Non-pigmented ciliary epithelial cell (primary cell): ENCODE measurements around the gene AGFG1.
"Not testable (repeated sequence)": the region's sequence is repeated elsewhere in the genome, so short reads cannot be mapped to it uniquely, and the experiment has no call there.

Source experiments
- DNase-seq: peaks from one replicate; pipeline ENCODE4 v3.0.0-alpha.2; 2010; ENCODE audit warnings: low read depth

Gene AGFG1

GRCh38 chr2:227499627-227500300 lies 27.8 kb downstream of the AGFG1 start:
- DNase-seq: no peak

- no peak for DNase-seq
Observed at GRCh38 chr2:227500301-227500630, 28.3 kb downstream of the AGFG1 start.

GRCh38 chr2:227503433-227504406 lies 31.8 kb downstream of the AGFG1 start:
- DNase-seq: no peak

GRCh38 chr2:227504700-227505099 lies 32.7 kb downstream of the AGFG1 start:
- no peak for DNase-seq

- DNase-seq: no peak
Observed at GRCh38 chr2:227506456-227506855, 34.5 kb downstream of the AGFG1 start.

- DNase-seq: no peak
Observed at GRCh38 chr2:227507963-227508362, 36.0 kb downstream of the AGFG1 start.

GRCh38 chr2:227509076-227509475 lies 37.1 kb downstream of the AGFG1 start:
- DNase-seq: no peak

GRCh38 chr2:227509824-227510619 lies 38.1 kb downstream of the AGFG1 start:
- no peak for DNase-seq

- no peak for DNase-seq
Observed at GRCh38 chr2:227510620-227510958, 38.6 kb downstream of the AGFG1 start.

- no peak for DNase-seq
Observed at GRCh38 chr2:227511239-227511930, 39.4 kb downstream of the AGFG1 start.

GRCh38 chr2:227511955-227512354 lies 40.0 kb downstream of the AGFG1 start:
- no peak for DNase-seq

- DNase-seq: no peak
Observed at GRCh38 chr2:227513113-227513512, 41.2 kb downstream of the AGFG1 start.

- DNase-seq: no peak
Observed at GRCh38 chr2:227515742-227516141, 43.8 kb downstream of the AGFG1 start.

- no peak for DNase-seq
Observed at GRCh38 chr2:227517724-227518123, 45.8 kb downstream of the AGFG1 start.

GRCh38 chr2:227518278-227518865 lies 46.4 kb downstream of the AGFG1 start:
- not testable (repeated sequence) for DNase-seq

- not testable (repeated sequence) for DNase-seq
Observed at GRCh38 chr2:227521178-227521577, 49.2 kb downstream of the AGFG1 start.

GRCh38 chr2:227524665-227525064 lies 52.7 kb downstream of the AGFG1 start:
- DNase-seq: no peak

- no peak for DNase-seq
Observed at GRCh38 chr2:227527351-227527750, 55.4 kb downstream of the AGFG1 start.

GRCh38 chr2:227528803-227529202 lies 56.8 kb downstream of the AGFG1 start:
- no peak for DNase-seq

- no peak for DNase-seq
Observed at GRCh38 chr2:227529871-227530270, 57.9 kb downstream of the AGFG1 start.

- DNase-seq: no peak
Observed at GRCh38 chr2:227534714-227535113, 62.8 kb downstream of the AGFG1 start.

GRCh38 chr2:227536445-227536844 lies 64.5 kb downstream of the AGFG1 start:
- DNase-seq: no peak
